Neutrophil (primary cell): ENCODE results near the gene OTX1.

Experiments used
- H3K27ac ChIP-seq: fragments of 200-600 bp; sonication (generic); 2 replicates; pipeline ENCODE4 v1.5.1; 2016; ENCODE audit warnings: mild to moderate bottlenecking, moderate library complexity
- H3K27me3 ChIP-seq: fragments of 200-600 bp; sonication (generic); 2 replicates; pipeline ENCODE4 v1.6.0; 2016; ENCODE audit warnings: mild to moderate bottlenecking
- H3K36me3 ChIP-seq: fragments of 200-600 bp; sonication (generic); 2 replicates; pipeline ENCODE4 v1.5.1; 2017
- H3K4me1 ChIP-seq, 2 experiments: fragments of 200-600 bp in 1 of 2; sonication (generic) in 1 of 2; 1 replicate in 1 of 2; 2 replicates in 1 of 2; pipeline versions ENCODE4 v1.5.1 to v1.6.1; 2013 to 2016; ENCODE audit warnings: low read depth in 1 of 2, low read length in 1 of 2, mild to moderate bottlenecking in 1 of 2, moderate library complexity in 1 of 2; ENCODE audit not compliant: control insufficient read depth in 1 of 2, insufficient read depth in 1 of 2
- H3K4me3 ChIP-seq, 2 experiments: fragments of 200-600 bp in 1 of 2; sonication (generic) in 1 of 2; 1 replicate in 1 of 2; 2 replicates in 1 of 2; pipeline ENCODE4 v1.5.1; 2013 to 2016; ENCODE audit warnings: low read depth in 1 of 2, low read length in 1 of 2, mild to moderate bottlenecking in 1 of 2, moderate library complexity in 1 of 2
- H3K9me3 ChIP-seq: fragments of 200-600 bp; sonication (generic); 2 replicates; pipeline ENCODE4 v1.5.1; 2016
- TF ChIP-seq, protein P1 (sequence below): fragments of 200-600 bp; sonication (generic); IDR thresholded peaks from 2 replicates; pipeline ENCODE4 v1.5.1; 2016; ENCODE audit warnings: antibody characterized with exemption

OTX1 gene

DNA sequence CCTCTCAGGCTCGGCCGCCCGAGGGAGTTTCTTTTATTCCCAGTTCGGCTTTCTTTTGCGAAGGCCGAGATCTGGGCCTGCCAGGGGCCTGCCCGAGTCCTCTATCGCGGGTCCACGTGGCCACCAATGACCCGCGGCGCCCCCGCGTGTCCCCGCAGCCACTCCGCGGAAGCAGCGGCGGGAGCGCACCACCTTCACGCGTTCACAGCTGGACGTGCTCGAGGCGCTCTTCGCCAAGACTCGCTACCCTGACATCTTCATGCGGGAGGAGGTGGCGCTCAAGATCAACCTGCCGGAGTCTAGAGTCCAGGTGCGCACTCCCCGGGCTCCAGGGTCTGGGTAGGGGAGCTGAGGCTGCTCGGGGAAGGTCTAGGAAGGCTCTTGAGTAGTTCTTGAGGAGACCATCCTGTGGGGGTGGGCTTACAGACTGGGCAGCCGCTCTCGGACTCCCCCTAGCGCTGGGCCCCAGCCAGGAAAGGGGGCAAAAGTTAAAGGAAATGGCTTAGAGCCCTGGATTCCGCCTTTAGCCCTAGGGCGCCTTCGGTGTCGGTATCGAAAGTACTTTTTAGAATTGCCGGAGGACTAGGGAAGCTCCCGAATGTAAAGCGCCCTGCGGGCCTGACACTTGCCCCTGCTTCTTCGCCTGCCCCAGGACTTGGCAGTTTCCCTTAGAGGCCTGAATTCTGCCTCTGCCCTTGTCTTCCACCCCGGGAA, 3.4 kb downstream of the OTX1 start:
- Histone ChIP-seq H3K4me3 (peak overlapping the region; percentile 60 to 71), H3K36me3 (no peaks in the 10 kb centered on the region), H3K4me1 (peaks cover 96 to 100% of the 10 kb centered on the region in 2 experiments), H3K27ac (peak overlapping the region; percentile 89), H3K27me3 (peaks cover 100% of the 10 kb centered on the region), H3K9me3 (no peaks in the 10 kb centered on the region)
- TF ChIP-seq, protein P1, sequence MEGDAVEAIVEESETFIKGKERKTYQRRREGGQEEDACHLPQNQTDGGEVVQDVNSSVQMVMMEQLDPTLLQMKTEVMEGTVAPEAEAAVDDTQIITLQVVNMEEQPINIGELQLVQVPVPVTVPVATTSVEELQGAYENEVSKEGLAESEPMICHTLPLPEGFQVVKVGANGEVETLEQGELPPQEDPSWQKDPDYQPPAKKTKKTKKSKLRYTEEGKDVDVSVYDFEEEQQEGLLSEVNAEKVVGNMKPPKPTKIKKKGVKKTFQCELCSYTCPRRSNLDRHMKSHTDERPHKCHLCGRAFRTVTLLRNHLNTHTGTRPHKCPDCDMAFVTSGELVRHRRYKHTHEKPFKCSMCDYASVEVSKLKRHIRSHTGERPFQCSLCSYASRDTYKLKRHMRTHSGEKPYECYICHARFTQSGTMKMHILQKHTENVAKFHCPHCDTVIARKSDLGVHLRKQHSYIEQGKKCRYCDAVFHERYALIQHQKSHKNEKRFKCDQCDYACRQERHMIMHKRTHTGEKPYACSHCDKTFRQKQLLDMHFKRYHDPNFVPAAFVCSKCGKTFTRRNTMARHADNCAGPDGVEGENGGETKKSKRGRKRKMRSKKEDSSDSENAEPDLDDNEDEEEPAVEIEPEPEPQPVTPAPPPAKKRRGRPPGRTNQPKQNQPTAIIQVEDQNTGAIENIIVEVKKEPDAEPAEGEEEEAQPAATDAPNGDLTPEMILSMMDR: no peak

DNA sequence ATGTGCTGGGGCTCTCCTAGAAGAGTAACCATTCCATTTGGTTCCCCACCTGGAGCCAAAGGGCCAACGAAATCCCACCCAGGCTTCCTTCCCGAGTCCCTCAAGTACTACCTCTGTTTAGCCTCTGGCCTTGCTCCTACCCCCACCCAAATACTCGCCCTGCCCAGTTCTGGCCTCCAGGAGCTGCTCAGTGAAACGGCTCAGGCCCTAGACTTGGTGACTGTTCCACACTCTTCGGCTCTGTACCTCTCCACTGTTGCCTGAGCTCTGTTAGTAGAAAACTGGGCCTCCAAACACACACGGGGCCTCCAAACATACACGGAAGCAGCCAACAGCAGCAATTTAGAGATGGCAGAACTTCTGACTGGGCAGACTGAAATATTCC, 4.2 kb downstream of the OTX1 start:
- Histone ChIP-seq H3K4me1 (peaks cover 94 to 100% of the 10 kb centered on the region in 2 experiments), H3K36me3 (no peaks in the 10 kb centered on the region), H3K9me3 (no peaks in the 10 kb centered on the region), H3K27me3 (peaks cover 100% of the 10 kb centered on the region), H3K4me3 (peak overlapping the region; percentile 60 to 71), H3K27ac (peak overlapping the region; percentile 89)
- TF ChIP-seq, protein P1: no peak

DNA sequence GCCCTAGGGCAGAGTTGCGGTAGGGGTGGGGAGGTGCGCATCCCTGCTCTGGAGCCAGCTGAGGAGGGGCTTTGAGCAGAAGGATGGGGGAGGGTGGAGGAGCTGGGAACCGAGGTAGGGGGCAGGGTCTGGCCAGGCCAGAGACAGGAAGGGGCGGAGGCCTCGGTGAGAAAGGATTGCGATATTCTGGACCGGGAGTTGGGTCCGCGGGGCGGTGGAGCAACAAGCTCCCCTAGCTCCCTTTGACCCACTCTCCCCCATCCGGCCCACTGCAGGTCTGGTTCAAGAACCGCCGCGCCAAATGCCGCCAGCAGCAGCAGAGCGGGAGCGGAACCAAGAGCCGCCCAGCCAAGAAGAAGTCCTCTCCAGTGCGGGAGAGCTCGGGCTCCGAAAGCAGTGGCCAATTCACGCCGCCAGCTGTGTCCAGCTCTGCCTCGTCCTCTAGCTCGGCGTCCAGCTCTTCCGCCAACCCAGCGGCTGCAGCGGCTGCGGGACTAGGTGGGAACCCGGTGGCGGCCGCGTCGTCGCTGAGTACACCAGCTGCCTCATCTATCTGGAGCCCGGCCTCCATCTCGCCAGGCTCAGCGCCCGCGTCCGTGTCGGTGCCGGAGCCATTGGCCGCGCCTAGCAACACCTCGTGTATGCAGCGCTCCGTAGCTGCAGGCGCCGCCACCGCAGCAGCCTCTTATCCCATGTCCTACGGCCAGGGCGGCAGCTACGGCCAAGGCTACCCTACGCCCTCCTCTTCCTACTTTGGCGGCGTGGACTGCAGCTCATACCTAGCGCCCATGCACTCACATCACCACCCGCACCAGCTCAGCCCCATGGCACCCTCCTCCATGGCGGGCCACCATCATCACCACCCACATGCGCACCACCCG, 4.8 kb downstream of the OTX1 start:
- Histone ChIP-seq H3K4me3 (peak overlapping the region; percentile 60 to 71), H3K4me1 (peaks cover 93 to 97% of the 10 kb centered on the region in 2 experiments), H3K27me3 (peaks cover 94% of the 10 kb centered on the region), H3K9me3 (no peaks in the 10 kb centered on the region), H3K36me3 (no peaks in the 10 kb centered on the region), H3K27ac (peak overlapping the region; percentile 89)
- TF ChIP-seq, protein P1: no peak

DNA sequence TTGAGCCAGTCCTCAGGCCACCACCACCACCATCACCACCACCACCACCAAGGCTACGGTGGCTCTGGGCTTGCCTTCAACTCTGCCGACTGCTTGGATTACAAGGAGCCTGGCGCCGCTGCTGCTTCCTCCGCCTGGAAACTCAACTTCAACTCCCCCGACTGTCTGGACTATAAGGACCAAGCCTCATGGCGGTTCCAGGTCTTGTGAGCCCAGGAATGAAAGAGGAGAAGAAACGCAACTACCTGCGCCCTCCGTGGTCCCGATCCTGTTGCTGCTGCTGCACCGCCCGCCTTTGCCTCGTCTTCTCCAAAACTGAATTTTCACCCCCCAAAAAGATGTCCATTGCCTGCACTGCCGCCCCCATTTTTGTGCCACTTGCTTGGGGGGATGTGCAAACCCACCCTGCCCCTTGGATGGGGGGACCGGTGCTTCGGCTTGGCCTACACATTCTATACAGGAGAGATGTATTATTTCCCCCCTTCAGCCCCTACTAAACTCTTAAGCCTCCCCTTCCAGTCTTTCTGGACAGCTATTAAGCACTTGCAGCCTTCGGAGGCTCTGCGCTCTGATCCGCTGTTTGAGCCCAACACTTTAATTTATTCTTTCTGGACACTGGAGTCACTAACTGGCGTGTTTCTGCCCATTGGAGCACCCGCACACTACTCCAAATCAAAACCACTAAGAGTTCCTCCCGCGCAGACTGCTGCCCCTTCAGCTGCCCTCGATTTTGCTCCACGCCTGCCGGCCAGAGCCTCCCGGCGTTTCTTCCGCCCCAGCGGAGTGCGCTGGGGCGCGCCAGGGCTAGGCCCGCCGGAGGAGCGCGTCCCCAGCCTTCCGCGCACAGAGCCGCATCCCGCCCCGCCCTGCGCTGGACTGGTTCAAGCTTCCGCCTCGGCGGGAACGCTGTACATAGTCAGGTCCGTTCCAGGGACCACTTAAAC, 5.7 kb downstream of the OTX1 start:
- Histone ChIP-seq H3K9me3 (no peaks in the 10 kb centered on the region), H3K4me3 (peak overlapping the region; percentile 60 to 71), H3K36me3 (no peaks in the 10 kb centered on the region), H3K27ac (peak overlapping the region; percentile 89), H3K27me3 (peaks cover 94% of the 10 kb centered on the region), H3K4me1 (peaks cover 92 to 96% of the 10 kb centered on the region in 2 experiments)
- TF ChIP-seq, protein P1: no peak
